T1000 (cell line): Measurements from ENCODE around the gene PSMD10.

ENCODE experiments used
- DNase-seq: peaks from one replicate; lab custom pipeline; 2025; ENCODE audit warnings: mixed read lengths; lab: John Stamatoyannopoulos, UW

Gene PSMD10

GRCh38 chrX:108091264-108091877, at the start of gene PSMD10, which contains the start of gene ATG4A:
Gene PSMD10 (minus strand): TSS chrX:108091542. CDS start chrX:108091520, 22 bp downstream.
Gene ATG4A (plus strand): TSS chrX:108091778. CDS start chrX:108091827, 49 bp downstream.
- peak; percentile 79 for DNase-seq

GRCh38 chrX:108138814-108139702, 47.7 kb upstream of the PSMD10 start:
- no peak for DNase-seq

- DNase-seq = no peak
These were observed 43.4 kb upstream of the PSMD10 start for GRCh38 chrX:108134724-108135123.

GRCh38 chrX:108132876-108133275, 41.5 kb upstream of the PSMD10 start:
- no peak for DNase-seq

GRCh38 chrX:108132034-108132433, 40.7 kb upstream of the PSMD10 start:
- no peak for DNase-seq

- no peak for DNase-seq
These were observed 40.1 kb upstream of the PSMD10 start for GRCh38 chrX:108131471-108131870.

- no peak for DNase-seq
These were observed 39.5 kb upstream of the PSMD10 start for GRCh38 chrX:108130889-108131288.

- no peak for DNase-seq
These were observed 35.8 kb upstream of the PSMD10 start for GRCh38 chrX:108127152-108127551.

GRCh38 chrX:108126661-108127060, 35.3 kb upstream of the PSMD10 start:
- no peak for DNase-seq

GRCh38 chrX:108123591-108124366, 32.4 kb upstream of the PSMD10 start:
- no peak for DNase-seq

GRCh38 chrX:108122748-108123147, 31.4 kb upstream of the PSMD10 start:
- no peak for DNase-seq

GRCh38 chrX:108121291-108121690, 29.9 kb upstream of the PSMD10 start:
- no peak for DNase-seq

GRCh38 chrX:108117988-108118387, 26.6 kb upstream of the PSMD10 start:
- no peak for DNase-seq

- no peak for DNase-seq
These were observed 23.2 kb upstream of the PSMD10 start for GRCh38 chrX:108114541-108114940.

GRCh38 chrX:108105473-108105872, 14.1 kb upstream of the PSMD10 start:
- DNase-seq = no peak

GRCh38 chrX:108097380-108097779, 6.0 kb upstream of the PSMD10 start:
- no peak for DNase-seq

- DNase-seq = no peak
These were observed 543 bp upstream of the PSMD10 start for GRCh38 chrX:108091878-108092291.

- no peak for DNase-seq
These were observed 665 bp downstream of the PSMD10 start for GRCh38 chrX:108090491-108091263.

- no peak for DNase-seq
These were observed 2.8 kb downstream of the PSMD10 start for GRCh38 chrX:108088511-108088910.

GRCh38 chrX:108087792-108088191, 3.5 kb downstream of the PSMD10 start:
- no peak for DNase-seq

- DNase-seq = no peak
These were observed 10.2 kb downstream of the PSMD10 start for GRCh38 chrX:108081110-108081509.

GRCh38 chrX:108072746-108073145, 18.6 kb downstream of the PSMD10 start:
- no peak for DNase-seq
